DND-41 (cell line): ENCODE measurements around the gene RNF220.

Source experiments
- EZH2 ChIP-seq: IDR thresholded peaks from 3 replicates; pipeline ENCODE4 v1.6.1; 2012; ENCODE audit warnings: borderline replicate concordance, low read depth, mild to moderate bottlenecking, moderate library complexity, low read length, inconsistent platforms; ENCODE audit not compliant: severe bottlenecking
- TF ChIP-seq, protein P1 (sequence below): IDR thresholded peaks from 2 replicates; pipeline ENCODE4 v1.5.1; 2012; ENCODE audit warnings: borderline replicate concordance, low read length, moderate library complexity, mild to moderate bottlenecking; ENCODE audit not compliant: poor library complexity, severe bottlenecking; ENCODE audit errors: extremely low read depth

DNA sequence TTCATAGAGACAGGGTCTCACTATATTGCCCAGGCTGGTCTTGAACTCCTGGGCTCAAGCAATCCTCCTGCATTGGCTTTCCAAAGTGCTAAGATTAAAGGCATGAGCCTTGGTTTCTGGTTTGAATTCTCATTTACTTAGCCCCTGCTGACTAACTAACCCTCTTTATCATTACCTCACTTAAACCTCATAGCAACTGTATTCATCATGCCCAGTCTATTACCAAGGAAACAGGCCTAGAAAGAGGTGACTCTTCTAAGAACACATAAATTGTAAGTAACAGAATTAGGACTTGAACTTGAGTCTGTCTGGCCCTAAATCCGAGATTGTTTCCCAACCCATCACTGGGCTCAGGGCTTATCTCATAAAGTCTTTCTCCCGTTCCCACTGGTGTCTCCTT, 225.1 kb downstream of the RNF220 start:
- TF ChIP-seq, protein P1, sequence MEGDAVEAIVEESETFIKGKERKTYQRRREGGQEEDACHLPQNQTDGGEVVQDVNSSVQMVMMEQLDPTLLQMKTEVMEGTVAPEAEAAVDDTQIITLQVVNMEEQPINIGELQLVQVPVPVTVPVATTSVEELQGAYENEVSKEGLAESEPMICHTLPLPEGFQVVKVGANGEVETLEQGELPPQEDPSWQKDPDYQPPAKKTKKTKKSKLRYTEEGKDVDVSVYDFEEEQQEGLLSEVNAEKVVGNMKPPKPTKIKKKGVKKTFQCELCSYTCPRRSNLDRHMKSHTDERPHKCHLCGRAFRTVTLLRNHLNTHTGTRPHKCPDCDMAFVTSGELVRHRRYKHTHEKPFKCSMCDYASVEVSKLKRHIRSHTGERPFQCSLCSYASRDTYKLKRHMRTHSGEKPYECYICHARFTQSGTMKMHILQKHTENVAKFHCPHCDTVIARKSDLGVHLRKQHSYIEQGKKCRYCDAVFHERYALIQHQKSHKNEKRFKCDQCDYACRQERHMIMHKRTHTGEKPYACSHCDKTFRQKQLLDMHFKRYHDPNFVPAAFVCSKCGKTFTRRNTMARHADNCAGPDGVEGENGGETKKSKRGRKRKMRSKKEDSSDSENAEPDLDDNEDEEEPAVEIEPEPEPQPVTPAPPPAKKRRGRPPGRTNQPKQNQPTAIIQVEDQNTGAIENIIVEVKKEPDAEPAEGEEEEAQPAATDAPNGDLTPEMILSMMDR, result no peak
- TF ChIP-seq EZH2, result no peak
